H1 (cell line): ENCODE results near the gene HOXA6. TPM values are rescaled to one million over a fixed set of nuclear protein-coding genes. Genes with fewer than 3 reads are reported as not detected.

Experiments used
- ATF2 ChIP-seq: IDR thresholded peaks from 2 replicates; pipeline ENCODE4 v1.6.1; 2012; ENCODE audit warnings: low read length, inconsistent platforms
- E2F6 ChIP-seq: IDR thresholded peaks from 2 replicates; pipeline ENCODE4 v1.6.1; 2012; ENCODE audit warnings: inconsistent platforms
- RNF2 ChIP-seq: fragments of 200-900, 300-1000 bp; sonication (generic); IDR thresholded peaks from 2 replicates; pipeline ENCODE4 v1.7.1; 2016; ENCODE audit warnings: borderline replicate concordance, low read depth, mild to moderate bottlenecking, antibody characterized with exemption, low read length; ENCODE audit not compliant: poor library complexity, severe bottlenecking; ENCODE audit errors: missing control alignments
- polyA plus RNA-seq, 7 experiments: library from polyadenylated mRNA; depleted of rRNA in 3 of 7; stranded (reverse) in 5 of 7; unstranded in 2 of 7; fragments of >200 nt in 5 of 7; fragments of 200-250 nt in 2 of 7; gene quantifications; 1 replicate in 5 of 7; 2 replicates in 1 of 7; 4 replicates in 1 of 7; pipeline versions ENCODE4 v1.2.1 to v1.2.3, GENCODE V29; 2011 to 2013; ENCODE audit warnings: missing spikeins in 2 of 7, mixed read lengths in 2 of 7
- total RNA-seq: library from RNA; stranded (reverse); fragmentation: NEBNext Ultra II Directional; extraction: Animal tissue kit (Norgen Biotek cat#: 25700); gene quantifications from 2 replicates; pipeline ENCODE4 v1.2.1, GENCODE V29; 2021

Gene HOXA6
- total and polyA plus RNA-seq, 2 of the 8 experiments (the other 6 are each of a cell fraction or from before 2014, with no cell fraction given): not detected

GRCh38 chr7:27110186-27111031 is 37.2 kb downstream of the HOXA6 start (continued):
- TF ChIP-seq RNF2 (no peak), E2F6 (0 out of 2 replicates have a peak, but pooled peaks have one; percentile 16), ATF2 (no peak)
